Globus pallidus (tissue), 1 donor: ENCODE results near the gene HAVCR2.
"Not testable (repeated sequence)": the region's sequence is repeated elsewhere in the genome, so short reads cannot be mapped to it uniquely, and the experiment has no call there.

Experiments
- DNase-seq: peaks from one replicate; pipeline ENCODE4 v3.0.0-alpha.2; 2015; ENCODE audit warnings: low spot score

Gene HAVCR2

GRCh38 chr5:157088342-157088990 lies 20.4 kb downstream of the HAVCR2 start:
- no peak for DNase-seq

GRCh38 chr5:157086751-157087359 lies 22.0 kb downstream of the HAVCR2 start:
- DNase-seq: no peak

- peak; percentile 39 for DNase-seq
These were observed 22.9 kb downstream of the HAVCR2 start for GRCh38 chr5:157085930-157086329.

GRCh38 chr5:157080286-157080685 lies 28.6 kb downstream of the HAVCR2 start:
- no peak for DNase-seq

GRCh38 chr5:157076558-157076957 lies 32.3 kb downstream of the HAVCR2 start:
- no peak for DNase-seq

GRCh38 chr5:157072508-157072907 lies 36.3 kb downstream of the HAVCR2 start:
- no peak for DNase-seq

GRCh38 chr5:157069949-157070348 lies 38.9 kb downstream of the HAVCR2 start:
- no peak for DNase-seq

GRCh38 chr5:157068785-157069184 lies 40.1 kb downstream of the HAVCR2 start:
- DNase-seq: no peak

GRCh38 chr5:157068339-157068738 lies 40.5 kb downstream of the HAVCR2 start:
- DNase-seq: no peak

GRCh38 chr5:157067005-157067404 lies 41.8 kb downstream of the HAVCR2 start:
- no peak for DNase-seq

GRCh38 chr5:157066080-157066479 lies 42.8 kb downstream of the HAVCR2 start:
- no peak for DNase-seq

- DNase-seq: no peak
These were observed 44.9 kb downstream of the HAVCR2 start for GRCh38 chr5:157063776-157064430.

GRCh38 chr5:157059891-157060290 lies 49.0 kb downstream of the HAVCR2 start:
- DNase-seq: no peak

GRCh38 chr5:157059093-157059539 lies 49.7 kb downstream of the HAVCR2 start, which contains the start of gene HAVCR1:
Gene HAVCR1 (minus strand): TSS chr5:157059116. CDS start chr5:157057943, 1,173 bp downstream.
- DNase-seq: no peak

GRCh38 chr5:157057459-157058370 lies 51.1 kb downstream of the HAVCR2 start:
- DNase-seq: no peak

GRCh38 chr5:157056848-157057247 lies 52.0 kb downstream of the HAVCR2 start:
- not testable (repeated sequence) for DNase-seq

- no peak for DNase-seq
These were observed 57.1 kb downstream of the HAVCR2 start for GRCh38 chr5:157051604-157052245.

- peak; percentile 14 for DNase-seq
These were observed 58.8 kb downstream of the HAVCR2 start for GRCh38 chr5:157050050-157050449.

- DNase-seq: no peak
These were observed 59.2 kb downstream of the HAVCR2 start for GRCh38 chr5:157049605-157050004.

GRCh38 chr5:157047898-157048297 lies 60.9 kb downstream of the HAVCR2 start:
- no peak for DNase-seq

- not testable (repeated sequence) for DNase-seq
These were observed 61.8 kb downstream of the HAVCR2 start for GRCh38 chr5:157047016-157047415.

- no peak for DNase-seq
These were observed 62.8 kb downstream of the HAVCR2 start for GRCh38 chr5:157046041-157046440.
